HepG2 (cell line): Measurements from ENCODE around the gene PRELID1. TPM values are rescaled to one million over a fixed set of nuclear protein-coding genes. Genes with fewer than 3 reads are reported as not detected.

Experiments used
- AHDC1 ChIP-seq: sonication (generic); formaldehyde crosslinking; IDR thresholded peaks from 2 replicates; pipeline ENCODE4 v1.5.1; 2020; ENCODE audit warnings: mild to moderate bottlenecking, missing genetic modification reagents, borderline replicate concordance
- KLF13 ChIP-seq: sonication (generic); formaldehyde crosslinking; IDR thresholded peaks from 2 replicates; pipeline ENCODE4 v1.4.0; 2020; ENCODE audit warnings: mild to moderate bottlenecking, missing genetic modification reagents
- NFYB ChIP-seq: sonication (generic); formaldehyde crosslinking; IDR thresholded peaks from 2 replicates; pipeline ENCODE4 v1.4.0; 2020; ENCODE audit warnings: missing genetic modification reagents
- RAD21 ChIP-seq: fragments of 450-650 bp; formaldehyde crosslinking; IDR thresholded peaks from 2 replicates; pipeline ENCODE4 v1.5.0; 2020; ENCODE audit warnings: mild to moderate bottlenecking
- TBP ChIP-seq: sonication (generic); formaldehyde crosslinking; IDR thresholded peaks from 2 replicates; pipeline ENCODE4 v1.5.0; 2020; ENCODE audit warnings: missing genetic modification reagents
- ZBTB14 ChIP-seq: sonication (generic); formaldehyde crosslinking; IDR thresholded peaks from 2 replicates; pipeline ENCODE4 v1.4.0; 2020; ENCODE audit warnings: missing genetic modification reagents
- ZBTB40 ChIP-seq, 2 experiments: fragments of 450-650 bp in 1 of 2; sonication (generic) in 1 of 2; formaldehyde crosslinking in 1 of 2; IDR thresholded peaks; 2 replicates each; pipeline versions ENCODE4 v1.6.1 to v1.8.0; 2016 to 2022; ENCODE audit warnings: antibody characterized with exemption in 1 of 2, mild to moderate bottlenecking in 1 of 2, missing genetic modification reagents in 1 of 2
- ZKSCAN1 ChIP-seq: fragments of 150-350 bp; IDR thresholded peaks from 2 replicates; pipeline ENCODE4 v1.6.1; 2014; ENCODE audit warnings: low read length
- ZNF383 ChIP-seq: sonication (generic); formaldehyde crosslinking; IDR thresholded peaks from 2 replicates; pipeline ENCODE4 v1.4.0; 2020; ENCODE audit warnings: missing genetic modification reagents, mild to moderate bottlenecking, borderline replicate concordance
- polyA plus RNA-seq, 8 experiments: library from polyadenylated mRNA; depleted of rRNA in 3 of 8; stranded (reverse) in 7 of 8; unstranded in 1 of 8; fragments of >200 nt; fragmentation: Illumina TruSeq in 4 of 8; extraction: Trizol in 4 of 8; gene quantifications; 2 replicates each; pipeline versions ENCODE4 v1.2.1 to v1.2.3, GENCODE V29; 2011 to 2016; ENCODE audit warnings: low read depth in 4 of 8, missing spikeins in 1 of 8, mixed read lengths in 1 of 8; ENCODE audit not compliant: insufficient read depth in 1 of 8
- total RNA-seq, 5 experiments: library from RNA; depleted of rRNA; stranded (reverse); fragments of >200 nt; fragmentation: Illumina TruSeq; extraction: Trizol; gene quantifications; 2 replicates each; pipeline ENCODE4 v1.2.3, GENCODE V29; 2016; ENCODE audit warnings: low read depth in 1 of 5

The PRELID1 gene
- total and polyA plus RNA-seq, 2 of the 13 experiments (the other 11 are each of a cell fraction or from before 2014, with no cell fraction given) = 250 to 271 TPM

GRCh38 chr5:177303121-177303924 is at the start of gene PRELID1, which contains the start of gene RAB24 (continued):
- no peak for TF ChIP-seq ZBTB40 (IDR thresholded peaks at IDR 0.05)
- peak; percentile 82 for TF ChIP-seq ZBTB40 (CRISPR knock-in tag; IDR thresholded peaks at IDR 0.05)
- peak; percentile 21; the same call in 1 of the 2 replicates for TF ChIP-seq NFYB (CRISPR knock-in tag)
- no peak for TF ChIP-seq TBP (CRISPR knock-in tag)
- no peak for TF ChIP-seq ZBTB14 (CRISPR knock-in tag)
- TF ChIP-seq AHDC1 = no peak; the same call in 1 of the 2 replicates
- 0 out of 2 replicates have a peak, but pooled peaks have one; percentile 17 for TF ChIP-seq RAD21 (CRISPR knock-in tag)
- no peak for TF ChIP-seq ZKSCAN1
- 0 out of 2 replicates have a peak, but pooled peaks have one; percentile 56 for TF ChIP-seq KLF13
- no peak for TF ChIP-seq ZNF383 (CRISPR knock-in tag)
